ENCODE data around the gene CCDC57. TPM values are rescaled to one million over a fixed set of nuclear protein-coding genes. Genes with fewer than 3 reads are reported as not detected.
A peak's percentile ranks its signal among the peaks of the same experiment; 100 is the strongest.

Gene CCDC57
- total and polyA plus RNA-seq, 2 of the 8 experiments (the other 6 are each of a cell fraction or from before 2014, with no cell fraction given), result 8.4 to 12.9 TPM

DNA sequence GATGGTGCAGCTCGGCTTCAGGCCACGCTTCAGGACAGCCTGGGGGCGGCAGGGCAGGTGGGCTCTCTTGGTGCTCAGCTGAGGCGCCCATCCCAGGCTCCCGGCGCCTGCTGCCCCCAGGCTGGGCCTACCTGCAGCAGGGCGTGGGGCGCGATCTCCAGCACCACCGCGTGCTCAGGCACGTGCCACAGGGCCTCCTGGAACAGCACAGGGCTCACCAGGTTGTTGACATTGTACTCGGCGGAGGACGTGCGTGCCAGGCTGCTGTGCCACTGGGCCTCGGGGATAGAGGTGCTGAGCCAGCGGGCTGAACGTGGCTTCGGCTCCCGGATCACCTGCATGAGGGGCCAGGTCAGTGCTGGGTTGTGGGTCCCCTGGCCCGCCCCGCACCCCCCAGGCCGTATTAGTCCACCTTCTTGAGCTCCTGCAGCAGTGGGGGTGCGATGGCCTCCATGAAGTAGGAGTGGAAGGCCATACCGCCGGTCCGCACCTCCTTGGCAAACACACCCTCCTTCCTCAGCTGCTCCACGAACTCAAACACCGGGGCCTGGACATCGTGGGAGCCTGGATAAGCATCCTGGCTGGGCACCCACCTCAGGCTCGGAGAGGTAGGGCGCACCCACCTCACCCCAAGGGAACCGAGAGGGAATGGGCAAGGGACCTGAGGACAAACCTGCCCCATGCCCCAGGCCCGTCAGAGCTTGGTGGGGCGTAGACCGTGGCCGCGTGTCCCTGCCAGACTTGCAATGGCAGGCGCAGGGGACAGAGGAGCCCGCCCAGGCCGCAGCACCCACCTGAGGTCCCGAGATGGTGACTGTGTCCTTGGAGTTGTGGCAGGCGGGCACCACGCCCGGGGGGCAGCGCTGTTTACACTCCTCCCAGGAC, 123.6 kb downstream of the CCDC57 start:
- Histone ChIP-seq H2BK120ac (replicated peaks; ENCODE audit: low read depth, low read length) (no peak overlapping the region), H3K56ac (replicated peaks; ENCODE audit: insufficient read length, low read depth, low read length) (no peak overlapping the region), H3K27me3 (replicated peaks in 1 of 4; ENCODE audit: control insufficient read depth in 3 of 4, extremely low read depth in 1 of 4, insufficient read depth in 3 of 4, low read length in 3 of 4) (no peaks in the 10 kb centered on the region), H4K91ac (replicated peaks; ENCODE audit: insufficient read length, low read length) (no peak overlapping the region), H3K14ac (ENCODE audit: insufficient read length) (no peak overlapping the region), H3K9me3 (ENCODE audit: insufficient read depth in 2 of 2, low read depth in 1 of 2, low read length in 1 of 2) (no peaks in the 10 kb centered on the region), H3K79me2 (ENCODE audit: control insufficient read depth in 1 of 2, insufficient read depth in 2 of 2, low read length in 2 of 2) (peaks cover 0 to 6% of the 10 kb centered on the region in 2 experiments; a peak in 1 of 4 replicates), H2BK15ac (ENCODE audit: low read length) (no peak overlapping the region), H2BK5ac (ENCODE audit: low read depth, low read length) (no peak overlapping the region; the same call in 1 of the 2 replicates), H3K27ac (ENCODE audit: low read depth, low read length) (no peak overlapping the region), H2AFZ (ENCODE audit: low read length) (no peak overlapping the region), H3K4me3 (ENCODE audit: extremely low read depth in 1 of 4, insufficient read depth in 2 of 4, low read depth in 3 of 4, low read length in 4 of 4) (no peak overlapping the region), H2AK5ac (ENCODE audit: low read depth, low read length) (no peak overlapping the region), H2BK20ac (ENCODE audit: low read length) (no peak overlapping the region), H3K36me3 (ENCODE audit: control insufficient read depth in 2 of 4, insufficient read depth in 4 of 4, low read length in 3 of 4) (peaks cover 67 to 98% (median 91%) of the 10 kb centered on the region in 4 experiments), H2BK12ac (ENCODE audit: low read depth, low read length) (no peak overlapping the region), H3K23me2 (ENCODE audit: low read depth, low read length) (no peaks in the 10 kb centered on the region), H3K18ac (ENCODE audit: extremely low read depth, low read length) (no peak overlapping the region), H3K4me1 (replicated peaks in 1 of 4; ENCODE audit: control insufficient read depth in 3 of 4, insufficient read depth in 4 of 4, low read length in 3 of 4) (no peaks in the 10 kb centered on the region), H4K5ac (ENCODE audit: insufficient read length, low read depth, low read length) (no peak overlapping the region), H3K4ac (replicated peaks; ENCODE audit: insufficient read length, low read depth, low read length) (no peak overlapping the region), H3K23ac (ENCODE audit: insufficient read length) (no peak overlapping the region), H4K20me1 (replicated peaks in 1 of 2; ENCODE audit: control insufficient read depth in 1 of 2, insufficient read depth in 2 of 2, low read length in 2 of 2) (peaks cover 18 to 81% of the 10 kb centered on the region in 2 experiments), H3K4me2 (ENCODE audit: insufficient read depth in 1 of 2, low read depth in 2 of 2, low read length in 2 of 2) (no peak overlapping the region), H3K79me1 (ENCODE audit: low read depth, low read length) (peaks cover 12% of the 10 kb centered on the region), H4K8ac (ENCODE audit: extremely low read depth, insufficient read depth, low read length) (no peak overlapping the region; the same call in 1 of the 2 replicates), H3K9ac (replicated peaks in 1 of 4; ENCODE audit: extremely low read depth in 1 of 4, low read depth in 3 of 4, low read length in 3 of 4) (no peak overlapping the region)
- WGBS, 2 experiments (ENCODE audit: extremely low coverage in 1 of 2, insufficient coverage in 1 of 2, insufficient read length in 1 of 2, insufficient replicate concordance in 2 of 2, low coverage in 1 of 2, low lambda C conversion rate in 2 of 2, missing lambda C conversion rate in 1 of 2), result 95% methylated on average over 33 of the region's 47 CpGs; no CpG with 5 or more reads in 1 of the 2 experiments
- no peak for DNase-seq (ENCODE audit: low read depth in 1 of 2, low spot score in 2 of 2)
- no peak for FAIRE-seq
- TF ChIP-seq POLR2A (IDR thresholded peaks at IDR 0.05; ENCODE audit: control extremely low read depth in 1 of 2, low read depth in 2 of 2, low read length in 2 of 2), result peak in 1 of 2 experiments; percentile 36; a peak in 1 of 3 replicates
- TF ChIP-seq JUN (IDR thresholded peaks at IDR 0.05; ENCODE audit: low read depth, low read length), result no peak
- ChIA-PET CTCF (ENCODE audit: partially characterized antibody) (interaction anchor here (0.8 to 1.9 kb wide), 5 partner anchors 9 to 227 kb away, joined by 3 to 8 read pairs (median 4); no protein-coding TSS in a partner anchor), POLR2A (ENCODE audit: partially characterized antibody) (interaction anchor here (0.6 to 8.8 kb wide), 7 partner anchors 11 to 391 kb away, joined by 3 to 105 read pairs (median 4); partner anchors contain the start of gene DUS1L)
